ENCODE measurements around the gene DLG2.

GRCh38 chr11:84590106-84590505, 1037.0 kb downstream of the DLG2 start:
- TF ChIP-seq, protein P1, sequence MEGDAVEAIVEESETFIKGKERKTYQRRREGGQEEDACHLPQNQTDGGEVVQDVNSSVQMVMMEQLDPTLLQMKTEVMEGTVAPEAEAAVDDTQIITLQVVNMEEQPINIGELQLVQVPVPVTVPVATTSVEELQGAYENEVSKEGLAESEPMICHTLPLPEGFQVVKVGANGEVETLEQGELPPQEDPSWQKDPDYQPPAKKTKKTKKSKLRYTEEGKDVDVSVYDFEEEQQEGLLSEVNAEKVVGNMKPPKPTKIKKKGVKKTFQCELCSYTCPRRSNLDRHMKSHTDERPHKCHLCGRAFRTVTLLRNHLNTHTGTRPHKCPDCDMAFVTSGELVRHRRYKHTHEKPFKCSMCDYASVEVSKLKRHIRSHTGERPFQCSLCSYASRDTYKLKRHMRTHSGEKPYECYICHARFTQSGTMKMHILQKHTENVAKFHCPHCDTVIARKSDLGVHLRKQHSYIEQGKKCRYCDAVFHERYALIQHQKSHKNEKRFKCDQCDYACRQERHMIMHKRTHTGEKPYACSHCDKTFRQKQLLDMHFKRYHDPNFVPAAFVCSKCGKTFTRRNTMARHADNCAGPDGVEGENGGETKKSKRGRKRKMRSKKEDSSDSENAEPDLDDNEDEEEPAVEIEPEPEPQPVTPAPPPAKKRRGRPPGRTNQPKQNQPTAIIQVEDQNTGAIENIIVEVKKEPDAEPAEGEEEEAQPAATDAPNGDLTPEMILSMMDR (IDR thresholded peaks at IDR 0.05), result no peak
- TF ChIP-seq POLR2A (IDR thresholded peaks at IDR 0.05), result no peak

Measured in tibial nerve (tissue), 3 donors.